HCT116 (cell line): Measurements from ENCODE around the gene KCNJ4. TPM values are rescaled to one million over a fixed set of nuclear protein-coding genes. Genes with fewer than 3 reads are reported as not detected.
"Not testable (repeated sequence)": the region's sequence is repeated elsewhere in the genome, so short reads cannot be mapped to it uniquely, and the experiment has no call there.

Source experiments
- ATAC-seq: fragments of 200-7000 bp; cut with Tn5 transposase; 2 replicates; pipeline ENCODE4 v1.9.1; 2020; ENCODE audit warnings: mild to moderate bottlenecking, moderate library complexity
- BruUV-seq: library from RNA; stranded (reverse); fragments of 400-500 nt; replicated peaks from 2 replicates; lab custom pipeline; 2021; lab: Mats Ljungman, UMichigan
- CTCF ChIA-PET: fragments of 300-600 bp; sonication (Branson Sonifier 250); formaldehyde crosslinking; loops from one replicate; lab custom pipeline; 2021; ENCODE audit warnings: antibody characterized with exemption; lab: Charles Lee
- POLR2A ChIA-PET: fragments of 300-600, 350-600 bp; sonication (Branson Sonifier 250); formaldehyde crosslinking; loops from one replicate; lab custom pipeline; 2021; ENCODE audit warnings: antibody characterized with exemption; lab: Charles Lee
- RAD21 ChIA-PET, 2 experiments: fragments of 300-600 bp; sonication (Branson Sonifier 250); formaldehyde crosslinking; loops; one replicate each; lab custom pipeline; 2023; ENCODE audit warnings: low total read pairs in 2 of 2; ENCODE audit not compliant: uncharacterized antibody in 2 of 2, unreplicated experiment in 2 of 2, low non-redundant PET in 1 of 2; lab: Charles Lee
- DNase-seq: peaks from one replicate; pipeline ENCODE4 v3.0.0-alpha.2; 2010; ENCODE audit warnings: low read depth, low spot score
- H2AFZ ChIP-seq: fragments of 200-600 bp; shearing (Covaris generic), sonication (generic); 2 replicates; pipeline ENCODE4 v1.6.1; 2017; ENCODE audit warnings: low read depth, mixed run types, mixed read lengths, antibody characterized with exemption, low read length; ENCODE audit not compliant: poor library complexity, severe bottlenecking
- H3K27ac ChIP-seq: 2 replicates; pipeline ENCODE4 v1.5.1; 2012; ENCODE audit warnings: low read depth, low read length
- H3K27me3 ChIP-seq: fragments of 200-600 bp; sonication (generic); 2 replicates; pipeline ENCODE4 v1.6.1; 2016; ENCODE audit warnings: mixed run types, low read length, mixed read lengths; ENCODE audit not compliant: insufficient read depth
- H3K36me3 ChIP-seq, 2 experiments: fragments of 200-500 bp in 1 of 2; fragments of 200-600 bp in 1 of 2; sonication (Bioruptor generic) in 1 of 2; sonication (generic) in 1 of 2; 2 replicates each; pipeline versions ENCODE4 v1.5.1 to v1.6.1; 2014 to 2016; ENCODE audit warnings: low read length in 2 of 2, inconsistent platforms in 1 of 2, mixed read lengths in 1 of 2, mixed run types in 1 of 2; ENCODE audit not compliant: insufficient read depth in 2 of 2, control insufficient read depth in 1 of 2
- H3K4me1 ChIP-seq, 2 experiments: fragments of 200-600 bp in 1 of 2; sonication (generic) in 1 of 2; 2 replicates each; pipeline versions ENCODE4 v1.5.1 to v1.6.1; 2012 to 2017; ENCODE audit warnings: low read length in 2 of 2, inconsistent platforms in 1 of 2, mild to moderate bottlenecking in 1 of 2, mixed read lengths in 1 of 2, mixed run types in 1 of 2, moderate library complexity in 1 of 2; ENCODE audit not compliant: insufficient read depth in 2 of 2, control insufficient read depth in 1 of 2
- H3K4me2 ChIP-seq: fragments of 200-600 bp; sonication (generic); 2 replicates; pipeline ENCODE4 v1.6.1; 2017; ENCODE audit warnings: mixed run types, low read length, mixed read lengths
- H3K4me3 ChIP-seq, 2 experiments: fragments of 200-600 bp in 1 of 2; sonication (generic) in 1 of 2; replicated peaks in 1 of 2; 2 replicates each; pipeline ENCODE4 v1.5.1; 2011 to 2016; ENCODE audit warnings: low read length in 2 of 2, control low read depth in 1 of 2, low read depth in 1 of 2, mild to moderate bottlenecking in 1 of 2, mixed read lengths in 1 of 2, mixed run types in 1 of 2
- H3K79me2 ChIP-seq: fragments of 200-600 bp; sonication (generic); 2 replicates; pipeline ENCODE4 v1.6.1; 2017; ENCODE audit warnings: mild to moderate bottlenecking, mixed run types, low read length, moderate library complexity, mixed read lengths; ENCODE audit not compliant: insufficient read depth
- H3K9ac ChIP-seq: fragments of 200-600 bp; sonication (generic); 2 replicates; pipeline ENCODE4 v1.6.1; 2016; ENCODE audit warnings: low read length, mixed read lengths
- H3K9me2 ChIP-seq: fragments of 200-600 bp; sonication (generic), shearing (Covaris generic); 2 replicates; pipeline ENCODE4 v1.6.1; 2017; ENCODE audit warnings: mixed run types, mild to moderate bottlenecking, moderate library complexity; ENCODE audit not compliant: insufficient read depth
- H3K9me3 ChIP-seq, 2 experiments: fragments of 200-500 bp in 1 of 2; fragments of 200-600 bp in 1 of 2; sonication (Bioruptor generic) in 1 of 2; sonication (generic) in 1 of 2; 2 replicates each; pipeline ENCODE4 v1.6.1; 2014 to 2017; ENCODE audit warnings: low read length in 2 of 2, mixed read lengths in 2 of 2, inconsistent platforms in 1 of 2, low read depth in 1 of 2, mild to moderate bottlenecking in 1 of 2, mixed run types in 1 of 2, moderate library complexity in 1 of 2; ENCODE audit not compliant: control insufficient read depth in 1 of 2, insufficient read depth in 1 of 2
- H4K20me1 ChIP-seq: fragments of 200-600 bp; sonication (generic), shearing (Covaris generic); 2 replicates; pipeline ENCODE4 v1.6.1; 2017; ENCODE audit warnings: mixed run types, mild to moderate bottlenecking, moderate library complexity; ENCODE audit not compliant: insufficient read depth
- ATF3 ChIP-seq: IDR thresholded peaks from 2 replicates; pipeline ENCODE4 v1.6.1; 2012
- CBX3 ChIP-seq: IDR thresholded peaks from 2 replicates; pipeline ENCODE4 v1.6.1; 2012; ENCODE audit warnings: low read depth
- CEBPB ChIP-seq: IDR thresholded peaks from 2 replicates; pipeline ENCODE4 v1.6.1; 2012; ENCODE audit warnings: low read depth
- MAX ChIP-seq: IDR thresholded peaks from 2 replicates; pipeline ENCODE4 v1.6.1; 2012
- RAD21 ChIP-seq: IDR thresholded peaks from 2 replicates; pipeline ENCODE4 v1.6.1; 2012; ENCODE audit warnings: low read depth, mild to moderate bottlenecking
- SIN3A ChIP-seq: IDR thresholded peaks from 2 replicates; pipeline ENCODE4 v1.6.1; 2012; ENCODE audit warnings: low read depth
- SRF ChIP-seq: IDR thresholded peaks from 2 replicates; pipeline ENCODE4 v1.6.1; 2012; ENCODE audit warnings: low read depth
- YY1 ChIP-seq: IDR thresholded peaks from 2 replicates; pipeline ENCODE4 v1.6.1; 2011; ENCODE audit warnings: low read length, low read depth, moderate library complexity, mild to moderate bottlenecking; ENCODE audit not compliant: insufficient replicate concordance; ENCODE audit errors: extremely low read depth
- ZBTB33 ChIP-seq: IDR thresholded peaks from 2 replicates; pipeline ENCODE4 v1.6.1; 2011; ENCODE audit warnings: mild to moderate bottlenecking, low read length, moderate library complexity; ENCODE audit not compliant: insufficient replicate concordance; ENCODE audit errors: extremely low read depth
- ZFX ChIP-seq: fragments of 450-650 bp; IDR thresholded peaks from 2 replicates; pipeline ENCODE4 v1.6.1; 2017
- intact Hi-C: fragments of 100-400 bp; cut with micrococcal nuclease; formaldehyde crosslinking; loops from 2 replicates; pipeline ENCODE4 v1.10.0; 2022
- total RNA-seq: library from RNA; stranded (reverse); gene quantifications from one replicate; pipeline ENCODE4 v1.2.1, GENCODE V29; 2021; ENCODE audit not compliant: unreplicated experiment

The KCNJ4 gene
- total RNA-seq, 1 experiment from 2014 or later: not detected

- intact Hi-C loops: no loop called here
- H4K20me1 ChIP-seq: no peaks in the 10 kb centered on the region
- H3K9me2 ChIP-seq: no peaks in the 10 kb centered on the region
- H3K9me3 ChIP-seq: no peaks in the 10 kb centered on the region
- BruUV-seq: no TSS peak
- H3K4me1 ChIP-seq: peaks cover 3 to 8% of the 10 kb centered on the region in 2 experiments; a peak in 3 of 4 replicates
- no peak overlapping the region for H3K4me2 ChIP-seq
- no peaks in the 10 kb centered on the region for H3K27me3 ChIP-seq
- CTCF ChIA-PET: no interaction called here
- no peak overlapping the region for H2AFZ ChIP-seq
- H3K79me2 ChIP-seq: peaks cover 13% of the 10 kb centered on the region
- H3K4me3 ChIP-seq: no peak overlapping the region
- no peak overlapping the region for H3K27ac ChIP-seq
- POLR2A ChIA-PET: no interaction called here
- no peaks in the 10 kb centered on the region for H3K36me3 ChIP-seq
- RAD21 ChIA-PET: no interaction called here
- no peak for TF ChIP-seq YY1
- TF ChIP-seq ZFX: no peak
- TF ChIP-seq RAD21: no peak
- TF ChIP-seq MAX: no peak
- no peak for TF ChIP-seq ATF3
- no peak for TF ChIP-seq CBX3
- no peak for TF ChIP-seq ZBTB33
- TF ChIP-seq SIN3A: no peak
- TF ChIP-seq SRF: no peak
- no peak for TF ChIP-seq CEBPB
- ATAC-seq (no peak), DNase-seq (no peak)
- no peak overlapping the region for H3K9ac ChIP-seq
Measured at GRCh38 chr22:38401336-38402084, 53.5 kb downstream of the KCNJ4 start.

- H3K9me2 ChIP-seq, H3K4me3 ChIP-seq, ATAC-seq, H3K27me3 ChIP-seq, H3K9me3 ChIP-seq, BruUV-seq, H3K9ac ChIP-seq, H2AFZ ChIP-seq, H3K4me2 ChIP-seq, H3K27ac ChIP-seq, H3K36me3 ChIP-seq, DNase-seq, CTCF ChIA-PET, RAD21 ChIA-PET, intact Hi-C loops, POLR2A ChIA-PET, H4K20me1 ChIP-seq: not testable (repeated sequence)
- Histone ChIP-seq H3K4me1 (peaks cover 6 to 14% of the 10 kb centered on the region in 2 experiments; a peak in 3 of 4 replicates), H3K79me2 (peaks cover 21% of the 10 kb centered on the region)
Measured at GRCh38 chr22:38400256-38400655, 54.7 kb downstream of the KCNJ4 start.
